ENCODE data around the gene MPRIP.

The MPRIP gene

GRCh38 chr17:17051380-17051779 lies 9.1 kb downstream of the MPRIP start:
- no peak for DNase-seq (ENCODE audit: low read depth)

GRCh38 chr17:17051791-17052461 lies 9.7 kb downstream of the MPRIP start:
- no peak for DNase-seq (ENCODE audit: low read depth)

GRCh38 chr17:17052462-17053221 lies 10.4 kb downstream of the MPRIP start:
- no peak for DNase-seq (ENCODE audit: low read depth)

GRCh38 chr17:17053446-17054379 lies 11.5 kb downstream of the MPRIP start:
- no peak for DNase-seq (ENCODE audit: low read depth)

- DNase-seq (ENCODE audit: low read depth), result no peak
Observed at GRCh38 chr17:17054636-17055035, 12.4 kb downstream of the MPRIP start.

GRCh38 chr17:17055286-17056155 lies 13.3 kb downstream of the MPRIP start:
- no peak for DNase-seq (ENCODE audit: low read depth)

GRCh38 chr17:17056156-17056539 lies 13.9 kb downstream of the MPRIP start:
- DNase-seq (ENCODE audit: low read depth), result no peak

- no peak for DNase-seq (ENCODE audit: low read depth)
Observed at GRCh38 chr17:17057057-17057551, 14.8 kb downstream of the MPRIP start.

GRCh38 chr17:17058304-17058703 lies 16.0 kb downstream of the MPRIP start:
- no peak for DNase-seq (ENCODE audit: low read depth)

GRCh38 chr17:17059301-17059890 lies 17.1 kb downstream of the MPRIP start:
- DNase-seq (ENCODE audit: low read depth), result no peak

GRCh38 chr17:17060001-17060922 lies 18.0 kb downstream of the MPRIP start:
- DNase-seq (ENCODE audit: low read depth), result no peak

- no peak for DNase-seq (ENCODE audit: low read depth)
Observed at GRCh38 chr17:17060930-17061329, 18.7 kb downstream of the MPRIP start.

- no peak for DNase-seq (ENCODE audit: low read depth)
Observed at GRCh38 chr17:17061516-17061915, 19.3 kb downstream of the MPRIP start.

- no peak for DNase-seq (ENCODE audit: low read depth)
Observed at GRCh38 chr17:17062356-17062755, 20.1 kb downstream of the MPRIP start.

- DNase-seq (ENCODE audit: low read depth), result no peak
Observed at GRCh38 chr17:17062866-17063265, 20.6 kb downstream of the MPRIP start.

- no peak for DNase-seq (ENCODE audit: low read depth)
Observed at GRCh38 chr17:17063546-17064122, 21.4 kb downstream of the MPRIP start.

- no peak for DNase-seq (ENCODE audit: low read depth)
Observed at GRCh38 chr17:17064322-17064721, 22.1 kb downstream of the MPRIP start.

GRCh38 chr17:17066021-17066420 lies 23.8 kb downstream of the MPRIP start:
- DNase-seq (ENCODE audit: low read depth), result no peak

GRCh38 chr17:17067257-17067656 lies 25.0 kb downstream of the MPRIP start:
- DNase-seq (ENCODE audit: low read depth), result no peak

- no peak for DNase-seq (ENCODE audit: low read depth)
Observed at GRCh38 chr17:17069849-17070248, 27.6 kb downstream of the MPRIP start.
